Measurements from ENCODE around the gene ENC1. TPM values are rescaled to one million over a fixed set of nuclear protein-coding genes. Genes with fewer than 3 reads are reported as not detected.

ENC1 gene
- total RNA-seq, 3 donors from 2014 or later: 14.6 to 23.3 (median 18.9) TPM

- intact Hi-C loops (cut with DNase I, micrococcal nuclease): no loop called here
- DNase-seq (no peak), ATAC-seq (no peak)
- Histone ChIP-seq H3K36me3 (ENCODE audit: low read depth) (no peaks in the 10 kb centered on the region), H3K4me3 (no peak overlapping the region), H3K4me1 (ENCODE audit: low read depth) (peaks cover 4% of the 10 kb centered on the region), H3K9me3 (no peaks in the 10 kb centered on the region)
- no peak for TF ChIP-seq CTCF (IDR thresholded peaks at IDR 0.05)
Observed at GRCh38 chr5:74624931-74625505, 15.5 kb downstream of the ENC1 start.

- Histone ChIP-seq H3K36me3 (ENCODE audit: low read depth) (no peaks in the 10 kb centered on the region), H3K4me1 (ENCODE audit: low read depth) (peaks cover 4% of the 10 kb centered on the region), H3K9me3 (no peaks in the 10 kb centered on the region), H3K4me3 (no peak overlapping the region)
- no peak for TF ChIP-seq CTCF (IDR thresholded peaks at IDR 0.05)
- intact Hi-C loops (cut with DNase I, micrococcal nuclease): no loop called here
- DNase-seq (no peak), ATAC-seq (no peak)
Observed at GRCh38 chr5:74624501-74624900, 16.0 kb downstream of the ENC1 start.

GRCh38 chr5:74623748-74624408, 16.6 kb downstream of the ENC1 start:
- Histone ChIP-seq H3K4me1 (ENCODE audit: low read depth) (peaks cover 4% of the 10 kb centered on the region), H3K36me3 (ENCODE audit: low read depth) (no peaks in the 10 kb centered on the region), H3K4me3 (no peak overlapping the region), H3K9me3 (no peaks in the 10 kb centered on the region)
- ATAC-seq: no peak
- intact Hi-C loops (cut with DNase I, micrococcal nuclease): no loop called here
- no peak for DNase-seq
- no peak for TF ChIP-seq CTCF (IDR thresholded peaks at IDR 0.05)

GRCh38 chr5:74623006-74623611, 17.4 kb downstream of the ENC1 start:
- no peak for TF ChIP-seq CTCF (IDR thresholded peaks at IDR 0.05)
- H3K36me3 ChIP-seq (ENCODE audit: low read depth): no peaks in the 10 kb centered on the region
- H3K9me3 ChIP-seq: no peaks in the 10 kb centered on the region
- H3K4me3 ChIP-seq: no peak overlapping the region
- peaks cover 4% of the 10 kb centered on the region for H3K4me1 ChIP-seq (ENCODE audit: low read depth)
- ATAC-seq: no peak
- DNase-seq: no peak
- intact Hi-C loops (cut with DNase I, micrococcal nuclease): no loop called here

GRCh38 chr5:74622122-74622521, 18.4 kb downstream of the ENC1 start:
- Histone ChIP-seq H3K4me3 (no peak overlapping the region), H3K4me1 (ENCODE audit: low read depth) (peaks cover 4% of the 10 kb centered on the region), H3K36me3 (ENCODE audit: low read depth) (no peaks in the 10 kb centered on the region), H3K9me3 (no peaks in the 10 kb centered on the region)
- TF ChIP-seq CTCF (IDR thresholded peaks at IDR 0.05): no peak
- ATAC-seq (no peak), DNase-seq (no peak)
- intact Hi-C loops (cut with DNase I, micrococcal nuclease): no loop called here

Measured in mucosa of descending colon (tissue), 3 donors.